ENCODE data around the gene OSBPL10.

- TF ChIP-seq EZH2 (IDR thresholded peaks at IDR 0.05) (no peak), CTCF (IDR thresholded peaks at IDR 0.05) (no peak), EZH2phosphoT487 (IDR thresholded peaks at IDR 0.05) (no peak)
These were observed 133.3 kb downstream of the OSBPL10 start for GRCh38 chr3:31847760-31848159.

All from neural progenitor cell (in vitro differentiated cells).